ENCODE measurements around the gene MUCL3.
"Not testable (repeated sequence)": the region's sequence is repeated elsewhere in the genome, so short reads cannot be mapped to it uniquely, and the experiment has no call there.

Gene MUCL3

GRCh38 chr6:30939473-30939872 is 1.3 kb upstream of the MUCL3 start:
- DNase-seq (ENCODE audit: low read depth) = no peak

- peak; percentile 92 for DNase-seq (ENCODE audit: low read depth)
Observed at GRCh38 chr6:30942338-30943060, 1.7 kb downstream of the MUCL3 start.

- no peak for DNase-seq (ENCODE audit: low read depth)
Observed at GRCh38 chr6:30944051-30944450, 3.3 kb downstream of the MUCL3 start.

- DNase-seq (ENCODE audit: low read depth) = no peak
Observed at GRCh38 chr6:30945281-30945680, 4.5 kb downstream of the MUCL3 start.

DNA sequence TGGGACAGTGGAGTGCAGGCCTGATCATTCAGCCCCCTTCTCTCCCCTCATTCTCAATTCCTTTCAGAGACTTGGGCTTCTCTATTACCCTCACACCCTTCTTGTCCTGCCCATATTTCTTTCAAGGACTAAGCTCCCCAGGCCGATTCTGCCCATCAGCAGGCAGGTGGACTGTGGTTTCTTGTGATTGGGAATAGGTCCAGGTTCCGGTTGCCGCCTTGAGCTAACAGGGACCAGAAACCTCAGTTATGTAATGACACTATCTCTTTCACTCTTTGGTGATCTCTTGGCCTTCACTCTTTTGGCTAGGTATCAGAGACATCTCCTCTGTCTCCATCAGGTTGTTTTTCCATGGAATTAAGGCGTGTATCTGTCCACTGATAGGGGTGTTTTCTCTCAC is 6.5 kb downstream of the MUCL3 start:
- no peak for DNase-seq (ENCODE audit: low read depth)

GRCh38 chr6:30948811-30949210 is 8.0 kb downstream of the MUCL3 start:
- DNase-seq (ENCODE audit: low read depth) = no peak

DNA sequence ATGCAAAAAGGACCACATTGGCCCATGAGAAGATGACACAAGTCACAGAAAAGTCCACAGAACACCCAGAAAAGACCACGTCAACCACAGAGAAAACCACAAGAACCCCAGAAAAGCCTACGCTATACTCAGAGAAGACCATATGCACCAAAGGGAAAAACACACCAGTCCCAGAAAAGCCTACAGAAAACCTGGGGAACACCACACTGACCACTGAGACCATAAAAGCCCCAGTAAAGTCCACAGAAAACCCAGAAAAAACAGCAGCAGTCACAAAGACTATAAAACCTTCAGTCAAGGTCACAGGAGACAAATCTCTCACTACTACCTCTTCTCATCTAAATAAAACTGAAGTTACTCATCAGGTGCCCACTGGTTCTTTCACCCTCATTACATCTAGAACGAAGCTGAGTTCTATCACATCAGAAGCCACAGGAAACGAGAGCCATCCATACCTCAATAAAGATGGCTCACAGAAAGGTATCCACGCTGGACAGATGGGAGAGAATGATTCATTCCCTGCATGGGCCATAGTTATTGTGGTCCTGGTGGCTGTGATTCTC is 11.2 kb downstream of the MUCL3 start:
- DNase-seq (ENCODE audit: low read depth) = no peak

GRCh38 chr6:30954631-30955366 is 14.0 kb downstream of the MUCL3 start:
- peak; percentile 17 for DNase-seq (ENCODE audit: low read depth)

DNA sequence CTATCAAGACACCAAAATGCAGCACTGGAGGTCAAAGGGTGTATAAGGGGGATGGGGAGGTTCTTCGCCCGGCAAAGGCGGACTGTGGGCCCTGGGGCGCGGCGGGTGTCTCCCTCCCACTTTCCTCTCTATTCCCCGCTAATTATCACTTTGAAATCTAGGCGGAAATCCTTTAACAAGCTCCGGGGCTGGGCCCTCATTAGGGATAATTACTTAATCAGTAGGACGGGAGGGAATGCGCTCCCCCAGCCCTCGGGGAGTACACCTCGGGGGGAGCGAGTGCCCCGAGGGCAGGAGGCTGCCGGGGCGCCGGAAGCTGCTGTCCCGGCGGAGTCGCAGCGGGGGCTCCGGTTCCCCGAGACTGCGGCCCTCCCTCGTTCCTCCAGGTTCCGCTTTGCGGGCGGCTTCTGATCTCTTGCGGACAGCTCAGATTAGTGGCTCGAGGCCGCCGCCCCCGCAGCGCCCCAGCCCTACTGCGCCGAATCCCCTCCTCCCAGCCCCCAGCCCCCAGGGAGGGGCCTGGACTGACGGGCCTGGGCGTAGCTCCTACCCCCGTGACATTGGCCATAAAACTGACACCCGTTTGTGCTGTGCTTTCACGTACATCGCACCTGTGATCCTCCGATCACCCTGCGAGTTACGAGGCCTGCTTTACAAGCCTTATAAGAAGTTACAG is 14.7 kb downstream of the MUCL3 start:
- peak; percentile 42 for DNase-seq (ENCODE audit: low read depth)

GRCh38 chr6:30957716-30958115 is 16.9 kb downstream of the MUCL3 start:
- DNase-seq (ENCODE audit: low read depth) = no peak

GRCh38 chr6:30960907-30961673 is 20.3 kb downstream of the MUCL3 start:
- DNase-seq (ENCODE audit: low read depth) = peak; percentile 27

- DNase-seq (ENCODE audit: low read depth) = no peak
Observed at GRCh38 chr6:30962716-30963115, 21.9 kb downstream of the MUCL3 start.

GRCh38 chr6:30963641-30964040 is 22.9 kb downstream of the MUCL3 start:
- DNase-seq (ENCODE audit: low read depth) = no peak

DNA sequence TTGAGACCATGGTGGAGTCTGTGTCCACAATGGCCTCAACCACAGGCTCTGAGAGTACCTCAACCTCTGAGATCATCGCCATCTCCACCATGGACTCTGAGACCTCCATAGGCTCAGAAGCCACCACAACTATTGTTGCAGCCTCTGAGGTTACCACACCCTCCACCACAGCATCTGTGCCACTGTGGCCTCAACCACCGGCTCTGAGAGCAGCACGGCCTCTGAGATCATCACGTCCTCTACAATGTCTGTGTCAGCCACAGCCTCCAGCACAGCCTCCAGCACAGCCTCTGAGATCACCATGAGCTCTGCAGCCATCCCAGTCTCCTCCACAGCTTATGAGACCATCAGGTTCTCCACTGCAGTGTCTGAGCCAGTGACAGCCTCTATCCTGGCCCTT is 23.3 kb downstream of the MUCL3 start:
- DNase-seq (ENCODE audit: low read depth) = no peak

DNA sequence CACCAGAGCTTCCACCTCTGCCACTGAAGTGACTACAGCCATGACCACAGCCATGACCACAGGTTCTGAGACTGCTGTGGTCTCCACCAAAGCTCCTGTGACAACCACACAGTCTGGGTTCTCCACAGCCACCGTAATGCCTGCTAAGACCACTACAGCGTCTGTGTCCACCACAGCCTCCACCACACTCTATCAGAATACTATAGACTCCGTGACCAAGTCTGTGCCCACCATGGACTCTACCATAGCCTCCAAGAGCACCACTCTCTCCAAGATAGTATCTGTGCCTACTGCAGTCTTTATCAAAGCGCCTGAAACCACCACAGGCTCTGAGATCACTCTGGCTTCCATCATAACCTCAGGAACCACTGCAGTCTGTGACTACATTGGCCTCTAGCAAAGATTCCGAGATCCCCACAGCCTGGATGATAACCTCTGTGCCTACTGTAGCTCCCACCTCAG is 24.4 kb downstream of the MUCL3 start:
- no peak for DNase-seq (ENCODE audit: low read depth)

DNA sequence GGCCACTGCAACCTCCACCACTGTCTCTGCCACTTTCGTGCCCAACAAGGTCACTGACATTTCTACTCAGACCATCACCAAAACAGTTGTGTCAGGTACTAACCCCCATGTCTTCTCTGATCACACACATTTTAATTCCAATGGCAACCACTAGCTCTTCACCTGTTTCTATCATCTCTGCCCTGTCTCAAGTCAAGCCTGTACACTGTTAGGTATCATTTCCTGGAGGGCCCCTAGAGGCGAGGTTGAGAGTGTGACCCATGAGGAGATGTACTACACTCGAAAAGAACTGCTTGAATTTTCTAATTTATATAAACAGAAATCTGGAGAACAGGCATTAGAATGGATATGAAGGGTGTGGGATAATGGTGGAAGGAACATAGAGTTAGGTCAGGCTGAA is 25.4 kb downstream of the MUCL3 start:
- DNase-seq (ENCODE audit: low read depth) = no peak

DNA sequence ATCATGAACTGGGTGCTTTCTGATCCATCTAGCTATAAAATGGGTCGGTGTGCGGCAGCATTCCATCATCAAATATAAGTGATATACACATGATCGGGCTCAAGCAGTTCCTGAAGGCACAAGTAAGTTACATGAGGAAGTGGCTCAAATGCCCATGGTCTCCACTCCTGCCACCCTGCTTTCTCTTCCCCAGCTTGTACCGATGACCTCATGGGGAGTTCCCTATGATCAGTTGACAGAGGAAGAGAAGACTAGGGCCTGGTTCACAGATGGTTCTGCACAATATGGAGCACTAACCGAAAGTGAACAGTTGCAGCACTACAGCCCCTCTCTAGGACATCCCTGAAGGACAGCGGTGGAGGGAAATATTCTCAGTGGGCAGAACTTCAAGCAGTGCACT is 28.4 kb downstream of the MUCL3 start:
- not testable (repeated sequence) for DNase-seq (ENCODE audit: low read depth)

DNA sequence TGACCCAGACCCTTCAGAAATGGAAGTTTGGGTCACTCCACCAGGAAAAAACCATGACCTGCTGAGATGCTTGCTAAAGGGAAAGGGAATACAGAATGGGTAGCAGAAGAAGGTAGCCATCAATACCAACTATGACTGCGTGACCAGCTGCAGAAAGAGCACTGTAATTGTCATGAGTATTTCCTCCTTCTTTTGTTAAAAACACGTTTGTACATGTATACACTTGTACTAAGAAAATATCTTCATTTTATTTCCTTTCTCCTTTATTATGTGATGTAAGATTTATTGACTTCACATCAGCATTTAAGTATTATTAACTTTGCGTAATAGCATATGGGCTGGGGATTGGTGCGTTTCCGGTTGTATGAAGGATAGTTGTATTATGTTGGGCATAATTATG is 30.2 kb downstream of the MUCL3 start:
- no peak for DNase-seq (ENCODE audit: low read depth)

DNA sequence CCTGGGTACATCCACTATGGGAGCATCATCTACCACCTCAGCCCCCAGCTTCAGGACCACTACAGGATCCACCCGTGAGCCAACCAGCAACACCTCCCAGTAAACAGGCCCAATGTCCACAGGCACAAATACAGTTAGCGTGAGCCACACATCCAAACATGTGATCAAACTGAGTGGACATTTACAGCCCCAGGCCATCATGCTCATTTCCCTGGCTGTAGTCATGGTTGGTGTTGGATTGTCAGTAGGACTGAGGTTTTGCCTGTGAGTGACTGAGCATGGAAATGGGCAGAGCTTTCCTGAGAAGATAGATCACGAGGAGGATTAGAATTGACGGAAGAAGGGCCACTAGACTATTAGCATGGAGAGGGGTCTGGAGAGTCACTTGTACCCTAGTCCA is 32.0 kb downstream of the MUCL3 start:
- no peak for DNase-seq (ENCODE audit: low read depth)

DNA sequence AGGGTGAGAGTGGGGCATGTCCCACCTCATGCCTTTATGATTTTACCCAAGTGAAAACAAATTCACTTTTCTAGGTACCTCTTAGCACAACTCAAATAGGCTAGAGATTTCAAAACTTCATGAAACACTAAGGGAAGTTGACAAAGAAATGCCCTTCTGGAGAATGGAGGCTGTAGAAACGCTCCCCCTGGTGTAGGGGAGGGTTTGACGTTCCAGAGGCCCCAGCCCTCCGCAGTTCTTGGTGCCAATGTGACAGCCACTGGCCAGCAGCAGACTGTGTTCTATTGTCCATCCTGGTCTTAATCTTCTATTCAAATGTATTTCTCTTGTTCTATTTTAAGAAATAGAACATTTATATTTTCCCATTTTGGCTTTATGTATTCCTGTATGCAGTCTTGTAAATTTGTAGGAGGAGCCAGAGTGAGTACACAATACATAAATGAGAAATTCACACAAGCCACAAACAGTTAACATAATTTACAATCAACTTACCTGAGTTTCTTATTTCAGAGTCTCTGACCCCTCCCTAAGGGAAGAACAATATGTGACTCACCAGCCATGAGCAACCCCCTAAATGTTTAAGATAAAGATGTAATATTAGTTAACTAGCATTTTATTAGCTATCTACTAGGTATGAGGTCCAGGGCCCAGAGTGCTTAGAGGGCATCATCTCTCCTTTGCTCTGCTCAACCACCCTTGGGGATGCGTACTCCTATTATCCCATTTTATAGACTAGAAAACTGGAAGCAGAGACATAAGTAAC is 33.9 kb downstream of the MUCL3 start:
- no peak for DNase-seq (ENCODE audit: low read depth)

- no peak for DNase-seq (ENCODE audit: low read depth)
Observed at GRCh38 chr6:30979141-30979540, 38.4 kb downstream of the MUCL3 start.

Data from EH (cell line).